Activated naive CD4-positive, alpha-beta T cell treated with anti-CD3 and anti-CD28 coated beads, Interleukin-2, amount 10 ng/mL, durations not matched to agents 7 days and 5 days (primary cell): ENCODE measurements around the gene ATP1A1.

Source experiments
- CTCF ChIA-PET: fragments of 350-600 bp; sonication (Branson Sonifier 250); formaldehyde crosslinking; loops from one replicate; lab custom pipeline; 2021; ENCODE audit warnings: antibody characterized with exemption; lab: Charles Lee
- DNase-seq: peaks from one replicate; pipeline ENCODE4 v3.0.0-alpha.2; 2020
- H3K27ac Mint-ChIP-seq: one replicate; pipeline ENCODE4 v1.8.0; 2021; ENCODE audit warnings: mild to moderate bottlenecking, moderate library complexity, mixed read lengths
- H3K27me3 Mint-ChIP-seq: one replicate; pipeline ENCODE4 v1.8.0; 2021; ENCODE audit warnings: mild to moderate bottlenecking, mixed read lengths
- H3K36me3 Mint-ChIP-seq: one replicate; pipeline ENCODE4 v1.8.0; 2021; ENCODE audit warnings: mixed read lengths
- H3K4me1 Mint-ChIP-seq: one replicate; pipeline ENCODE4 v1.8.0; 2021; ENCODE audit warnings: mixed read lengths
- H3K4me3 Mint-ChIP-seq: one replicate; pipeline ENCODE4 v1.8.0; 2021; ENCODE audit warnings: mild to moderate bottlenecking, moderate library complexity, mixed read lengths
- H3K9me3 Mint-ChIP-seq: one replicate; pipeline ENCODE4 v1.8.0; 2021; ENCODE audit warnings: mixed read lengths

Gene ATP1A1

GRCh38 chr1:116371752-116372151 lies 1.3 kb upstream of the ATP1A1 start:
- Mint-ChIP-seq H3K9me3 (no peaks in the 10 kb centered on the region), H3K4me3 (peak overlapping the region; percentile 75), H3K27ac (no peak overlapping the region), H3K27me3 (peaks cover 41% of the 10 kb centered on the region), H3K36me3 (peaks cover 15% of the 10 kb centered on the region), H3K4me1 (peaks cover 27% of the 10 kb centered on the region)
- no peak for DNase-seq
- CTCF ChIA-PET, result interaction anchor here (1.7 to 3.0 kb wide), 2 partner anchors 127 to 232 kb away, joined by 4 to 7 read pairs; no protein-coding TSS in a partner anchor

GRCh38 chr1:116372191-116372590 lies 853 bp upstream of the ATP1A1 start:
- CTCF ChIA-PET, result interaction anchor here (0.6 to 3.0 kb wide), 2 partner anchors 12 to 127 kb away, joined by 3 to 7 read pairs; no protein-coding TSS in a partner anchor
- no peak for DNase-seq
- Mint-ChIP-seq H3K4me1 (peaks cover 30% of the 10 kb centered on the region), H3K9me3 (no peaks in the 10 kb centered on the region), H3K27ac (no peak overlapping the region), H3K27me3 (peaks cover 41% of the 10 kb centered on the region), H3K36me3 (peaks cover 15% of the 10 kb centered on the region), H3K4me3 (peak overlapping the region; percentile 75)

GRCh38 chr1:116373431-116374352 lies 648 bp downstream of the ATP1A1 start:
- peaks cover 43% of the 10 kb centered on the region for H3K4me1 Mint-ChIP-seq
- DNase-seq, result peak; percentile 78
- CTCF ChIA-PET, result interaction anchor here (1.4 to 3.0 kb wide), 3 partner anchors 112 to 223 kb away, joined by 3 to 7 read pairs (median 6); no protein-coding TSS in a partner anchor
- no peaks in the 10 kb centered on the region for H3K9me3 Mint-ChIP-seq
- H3K27ac Mint-ChIP-seq, result peak overlapping the region; percentile 97
- H3K4me3 Mint-ChIP-seq, result peak overlapping the region; percentile 93
- peaks cover 23% of the 10 kb centered on the region for H3K36me3 Mint-ChIP-seq
- H3K27me3 Mint-ChIP-seq, result peaks cover 36% of the 10 kb centered on the region

GRCh38 chr1:116374353-116375147 lies 1.5 kb downstream of the ATP1A1 start:
- Mint-ChIP-seq H3K27ac (peak overlapping the region; percentile 97), H3K27me3 (peaks cover 28% of the 10 kb centered on the region), H3K4me3 (peak overlapping the region; percentile 93), H3K4me1 (peaks cover 52% of the 10 kb centered on the region), H3K9me3 (no peaks in the 10 kb centered on the region), H3K36me3 (peaks cover 28% of the 10 kb centered on the region)
- peak; percentile 64 for DNase-seq
- CTCF ChIA-PET, result interaction anchor here (1.0 to 3.0 kb wide), 4 partner anchors 24 to 223 kb away, joined by 3 to 6 read pairs (median 4); no protein-coding TSS in a partner anchor

GRCh38 chr1:116375148-116375886 lies 2.3 kb downstream of the ATP1A1 start:
- H3K4me3 Mint-ChIP-seq, result peak overlapping the region; percentile 93
- H3K9me3 Mint-ChIP-seq, result no peaks in the 10 kb centered on the region
- H3K27ac Mint-ChIP-seq, result peak overlapping the region; percentile 97
- peaks cover 21% of the 10 kb centered on the region for H3K27me3 Mint-ChIP-seq
- H3K4me1 Mint-ChIP-seq, result peaks cover 59% of the 10 kb centered on the region
- DNase-seq, result no peak
- CTCF ChIA-PET, result interaction anchor here (1.0 to 3.0 kb wide), 3 partner anchors 23 to 130 kb away, joined by 3 to 6 read pairs (median 5); no protein-coding TSS in a partner anchor
- H3K36me3 Mint-ChIP-seq, result peaks cover 29% of the 10 kb centered on the region

GRCh38 chr1:116375887-116376728 lies 3.1 kb downstream of the ATP1A1 start:
- peaks cover 34% of the 10 kb centered on the region for H3K36me3 Mint-ChIP-seq
- peaks cover 67% of the 10 kb centered on the region for H3K4me1 Mint-ChIP-seq
- DNase-seq, result peak; percentile 53
- CTCF ChIA-PET, result interaction anchor here (1.3 to 3.0 kb wide), 3 partner anchors 22 to 237 kb away, joined by 4 to 6 read pairs (median 5); no protein-coding TSS in a partner anchor
- no peaks in the 10 kb centered on the region for H3K9me3 Mint-ChIP-seq
- H3K4me3 Mint-ChIP-seq, result peak overlapping the region; percentile 93
- H3K27ac Mint-ChIP-seq, result peak overlapping the region; percentile 97
- H3K27me3 Mint-ChIP-seq, result peaks cover 13% of the 10 kb centered on the region

GRCh38 chr1:116376729-116377086 lies 3.7 kb downstream of the ATP1A1 start:
- Mint-ChIP-seq H3K9me3 (no peaks in the 10 kb centered on the region), H3K27me3 (peaks cover 7% of the 10 kb centered on the region), H3K4me1 (peaks cover 72% of the 10 kb centered on the region), H3K4me3 (peak overlapping the region; percentile 93), H3K27ac (peak overlapping the region; percentile 97), H3K36me3 (peaks cover 37% of the 10 kb centered on the region)
- DNase-seq, result no peak
- CTCF ChIA-PET, result interaction anchor here (1.6 to 3.0 kb wide), 2 partner anchors 109 to 238 kb away, joined by 4 to 6 read pairs; no protein-coding TSS in a partner anchor

GRCh38 chr1:116377541-116378529 lies 4.8 kb downstream of the ATP1A1 start:
- CTCF ChIA-PET, result interaction anchor here (1.6 kb wide), 1 partner anchor 239 kb away, joined by 4 read pairs; no protein-coding TSS in a partner anchor
- peak; percentile 55 for DNase-seq
- H3K4me1 Mint-ChIP-seq, result peaks cover 80% of the 10 kb centered on the region

GRCh38 chr1:116379057-116379630 lies 6.1 kb downstream of the ATP1A1 start:
- H3K4me1 Mint-ChIP-seq, result peaks cover 91% of the 10 kb centered on the region
- H3K4me3 Mint-ChIP-seq, result no peak overlapping the region
- no peaks in the 10 kb centered on the region for H3K27me3 Mint-ChIP-seq
- CTCF ChIA-PET, result no interaction called here
- peak overlapping the region; percentile 46 for H3K27ac Mint-ChIP-seq
- no peak for DNase-seq
- H3K36me3 Mint-ChIP-seq, result peaks cover 50% of the 10 kb centered on the region
- H3K9me3 Mint-ChIP-seq, result no peaks in the 10 kb centered on the region

More at GRCh38 chr1:116377541-116378529, 4.8 kb downstream of the ATP1A1 start:
- Mint-ChIP-seq H3K27me3 (no peaks in the 10 kb centered on the region), H3K36me3 (peaks cover 43% of the 10 kb centered on the region), H3K9me3 (no peaks in the 10 kb centered on the region), H3K27ac (peak overlapping the region; percentile 97), H3K4me3 (peak overlapping the region; percentile 93)

GRCh38 chr1:116379674-116380498 lies 6.8 kb downstream of the ATP1A1 start:
- no peaks in the 10 kb centered on the region for H3K9me3 Mint-ChIP-seq
- H3K4me1 Mint-ChIP-seq, result peaks cover 91% of the 10 kb centered on the region
- H3K27me3 Mint-ChIP-seq, result no peaks in the 10 kb centered on the region
- CTCF ChIA-PET, result no interaction called here
- peak overlapping the region; percentile 46 for H3K27ac Mint-ChIP-seq
- peaks cover 49% of the 10 kb centered on the region for H3K36me3 Mint-ChIP-seq
- no peak overlapping the region for H3K4me3 Mint-ChIP-seq
- DNase-seq, result no peak
